Measurements from ENCODE around the gene SRPK2.

Gene SRPK2

DNA sequence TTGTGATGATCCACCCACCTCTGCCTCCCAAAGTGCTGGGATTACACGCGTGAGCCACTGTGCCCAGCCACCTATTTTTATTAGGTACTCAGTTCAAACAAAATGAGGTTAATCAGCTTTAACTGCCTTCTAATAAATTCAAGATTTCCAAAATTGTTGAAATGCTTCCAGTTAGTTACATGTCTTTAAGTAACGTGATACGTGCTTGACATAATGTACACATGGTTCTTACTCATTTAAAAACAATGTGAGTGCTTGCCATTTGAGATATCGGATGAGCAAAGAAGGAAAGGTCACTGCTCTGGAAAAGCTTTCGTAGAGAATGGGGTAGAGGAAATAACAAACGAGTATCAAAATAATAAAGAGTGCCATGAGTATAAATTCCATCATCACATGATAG lies 291.1 kb downstream of the SRPK2 start:
- no peak for DNase-seq (ENCODE audit: low spot score)

DNA sequence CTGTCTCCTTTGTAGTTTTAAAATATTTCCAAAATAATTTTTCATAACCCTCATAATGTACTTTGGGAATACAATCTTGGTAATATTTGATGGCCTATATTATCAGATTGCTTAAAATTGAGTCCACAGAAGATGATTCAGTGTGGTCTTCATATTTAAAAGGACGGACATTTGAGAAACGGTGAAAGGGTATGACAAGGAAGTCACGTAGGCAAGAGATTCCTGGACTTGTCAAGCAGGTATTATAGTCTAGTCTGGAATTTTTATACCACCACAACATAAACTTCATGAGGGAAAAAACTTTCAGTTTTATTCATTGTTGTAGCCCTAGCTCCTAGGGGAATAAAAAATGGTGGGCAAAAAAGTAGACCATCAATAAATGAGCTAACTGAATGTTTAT lies 292.4 kb downstream of the SRPK2 start:
- no peak for DNase-seq (ENCODE audit: low spot score)

DNA sequence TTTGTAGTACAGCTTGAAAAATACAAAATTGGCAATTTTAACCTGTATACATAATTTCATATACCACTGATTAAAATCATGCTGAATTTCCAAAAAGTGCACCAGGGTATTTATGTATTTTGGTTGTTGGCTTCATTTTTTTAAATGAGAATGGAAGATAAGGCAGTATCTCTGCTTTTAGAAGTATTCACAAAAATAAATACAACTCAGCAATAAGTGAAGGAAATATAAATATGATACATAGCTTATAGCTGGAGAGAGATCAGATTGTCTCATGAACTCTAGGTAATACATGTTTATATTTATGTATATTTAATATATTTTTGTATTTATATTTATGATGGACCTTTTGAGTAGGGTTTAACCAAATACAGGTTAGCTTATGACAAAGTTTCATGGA lies 293.8 kb downstream of the SRPK2 start:
- no peak for DNase-seq (ENCODE audit: low spot score)

DNA sequence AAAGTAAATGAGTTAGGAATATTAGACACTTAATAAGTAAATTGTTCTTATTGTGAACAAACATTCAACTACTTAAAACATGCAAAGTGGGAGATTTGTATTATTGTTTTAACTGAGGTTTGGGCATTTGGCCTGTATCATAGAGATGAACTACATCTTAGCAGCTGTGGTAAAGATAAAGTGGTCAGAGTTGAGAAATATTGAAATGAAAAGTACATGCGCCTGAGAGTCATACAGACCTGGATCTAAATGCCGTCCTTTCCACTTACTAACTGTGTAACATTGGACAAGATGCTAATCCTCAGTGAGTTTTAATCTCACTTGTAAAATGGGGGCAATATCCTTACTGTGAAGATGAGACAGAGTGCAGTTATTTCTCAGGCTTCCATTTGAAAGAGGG lies 300.3 kb downstream of the SRPK2 start:
- no peak for DNase-seq (ENCODE audit: low spot score)

DNA sequence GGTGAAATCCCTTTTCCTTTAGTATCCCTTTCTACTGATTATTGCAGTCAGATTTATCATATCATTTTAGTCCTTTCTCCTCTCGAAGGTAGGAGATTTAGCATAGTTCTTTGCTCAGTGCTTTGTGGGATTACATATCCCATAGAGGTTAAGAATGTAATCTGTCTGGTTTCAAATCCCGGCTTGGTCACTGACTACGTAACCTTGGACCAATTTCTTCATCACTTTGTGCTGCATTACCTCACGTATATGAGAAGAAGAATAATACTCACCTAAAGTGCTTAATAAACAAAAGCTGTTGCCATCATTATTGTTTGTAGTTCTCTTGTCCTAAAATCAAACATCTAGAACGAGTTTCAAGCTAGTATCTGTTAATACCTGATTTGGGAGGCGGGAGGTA lies 300.7 kb downstream of the SRPK2 start:
- no peak for DNase-seq (ENCODE audit: low spot score)

DNA sequence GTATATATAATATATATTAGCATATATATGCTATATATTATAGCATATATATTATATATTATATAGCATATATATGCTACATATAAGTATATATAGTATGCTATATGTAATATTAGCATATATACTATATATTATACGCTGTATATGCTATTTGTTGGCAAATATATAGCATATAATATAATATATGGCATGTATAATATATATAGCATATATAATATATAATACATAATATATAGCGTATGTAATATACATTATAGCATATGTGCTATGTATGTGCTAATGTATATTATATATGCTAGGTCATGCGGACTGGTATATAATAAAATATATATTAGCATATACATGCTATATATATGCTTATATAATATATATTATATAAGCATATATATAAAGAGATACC lies 301.9 kb downstream of the SRPK2 start:
- no peak for DNase-seq (ENCODE audit: low spot score)

DNA sequence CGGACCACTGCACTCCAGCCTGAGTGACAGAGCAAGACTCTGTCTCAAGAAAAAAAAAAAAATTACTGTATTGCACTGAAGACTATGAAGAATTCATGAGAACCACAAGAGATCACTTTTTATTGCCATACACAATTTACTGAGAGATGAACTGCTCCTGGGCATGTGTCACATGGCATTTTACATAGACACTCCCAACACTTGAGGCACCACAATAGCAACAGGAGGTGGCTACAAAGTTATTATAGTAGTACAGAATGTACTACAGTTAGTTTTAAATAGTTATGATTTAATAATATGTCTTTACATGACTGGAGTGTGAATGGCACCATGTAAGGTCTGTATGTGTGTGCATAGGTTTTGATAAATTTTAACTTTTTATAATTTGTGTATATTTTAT lies 304.1 kb downstream of the SRPK2 start:
- no peak for DNase-seq (ENCODE audit: low spot score)

DNA sequence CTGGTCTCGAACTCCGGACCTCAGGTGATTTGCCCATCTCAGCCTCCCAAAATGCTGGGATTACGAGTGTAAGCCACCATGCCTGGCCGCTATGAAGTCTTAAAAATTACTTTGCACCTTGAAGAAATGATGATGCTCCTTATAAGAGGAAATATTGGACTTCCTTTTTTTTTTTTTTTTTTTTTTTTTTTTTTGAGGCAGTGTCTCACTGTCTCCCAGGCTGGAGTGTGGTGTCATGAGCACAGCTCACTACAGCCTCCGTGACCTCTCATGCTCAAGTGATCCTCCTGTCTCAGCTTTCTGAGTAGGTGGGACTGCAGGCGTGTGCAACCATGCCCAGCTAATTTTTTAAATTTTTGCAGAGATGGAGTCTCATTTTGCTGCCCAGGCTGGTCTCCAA lies 309.4 kb downstream of the SRPK2 start:
- no peak for DNase-seq (ENCODE audit: low spot score)

DNA sequence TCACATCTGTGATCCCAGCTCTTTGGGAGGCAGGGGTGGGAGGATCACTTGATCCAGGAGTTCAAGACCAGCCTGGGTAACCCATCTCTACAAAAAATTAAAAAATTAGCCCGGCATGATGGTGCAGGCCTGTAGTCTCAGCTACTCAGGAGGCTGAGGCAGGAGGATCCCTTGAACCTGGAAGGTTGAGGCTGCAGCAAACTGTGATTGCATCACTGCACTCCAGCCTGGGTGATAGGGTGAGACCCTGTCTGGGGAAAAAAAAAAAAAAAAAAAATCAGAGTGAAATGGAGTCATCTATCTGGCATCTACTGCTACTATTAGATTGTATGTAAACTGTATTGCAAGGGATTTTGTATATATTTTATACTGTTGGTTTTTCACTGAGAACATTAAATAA lies 315.6 kb downstream of the SRPK2 start:
- no peak for DNase-seq (ENCODE audit: low spot score)

DNA sequence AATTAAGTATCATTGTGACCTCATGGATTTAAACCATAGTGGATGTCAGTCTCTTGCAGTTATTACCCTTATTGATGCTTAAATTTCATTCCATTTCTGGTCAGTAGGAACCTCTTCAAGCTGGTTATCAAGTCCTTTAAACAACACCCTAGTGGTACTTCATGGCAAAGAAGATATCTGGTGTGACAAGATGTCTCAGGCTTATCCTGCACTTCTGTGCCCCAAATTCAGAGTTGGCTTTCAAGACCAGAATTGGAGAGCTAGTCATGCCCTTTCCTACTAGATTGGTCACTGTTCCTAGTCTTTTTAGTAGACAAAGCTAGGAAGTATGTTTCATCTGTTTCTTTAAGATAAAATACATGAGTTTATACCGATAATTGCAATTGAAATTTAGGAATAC lies 319.8 kb downstream of the SRPK2 start:
- no peak for DNase-seq (ENCODE audit: low spot score)

DNA sequence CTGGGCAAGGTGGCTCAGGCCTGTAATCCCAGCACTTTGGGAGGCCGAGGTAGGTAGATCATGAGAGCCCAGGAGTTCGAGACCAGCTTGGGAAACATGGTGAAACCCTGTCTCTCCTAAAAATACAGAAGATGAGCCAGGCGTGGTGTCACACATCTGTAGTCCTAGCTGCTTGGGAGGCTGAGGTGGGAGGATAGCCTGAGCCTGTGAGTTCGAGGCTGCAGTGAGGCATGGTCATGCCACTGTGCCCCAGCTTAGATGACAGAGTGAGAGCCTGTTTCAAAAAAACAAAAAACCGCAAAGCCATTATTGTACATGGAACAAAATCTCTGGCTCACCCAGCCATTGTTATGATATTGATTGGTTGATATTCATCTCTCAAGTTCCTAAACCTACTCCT lies 321.0 kb downstream of the SRPK2 start:
- no peak for DNase-seq (ENCODE audit: low spot score)
